CD4-positive, alpha-beta T cell treated with Interleukin-17A for 4 hours (primary cell): ENCODE data around the gene IFI35.
A peak's percentile ranks its signal among the peaks of the same experiment; 100 is the strongest.
"Not testable (repeated sequence)": the region's sequence is repeated elsewhere in the genome, so short reads cannot be mapped to it uniquely, and the experiment has no call there.

Experiments
- DNase-seq: peaks from one replicate; pipeline ENCODE4 v3.0.0-alpha.2; 2020; ENCODE audit warnings: mixed read lengths

The IFI35 gene

GRCh38 chr17:42997984-42998938 lies 8.3 kb upstream of the IFI35 start, which contains the start of gene RPL27:
RPL27 (plus strand) TSS chr17:42998419; CDS start chr17:42998751, 332 bp downstream.
- peak; percentile 98 for DNase-seq

DNA sequence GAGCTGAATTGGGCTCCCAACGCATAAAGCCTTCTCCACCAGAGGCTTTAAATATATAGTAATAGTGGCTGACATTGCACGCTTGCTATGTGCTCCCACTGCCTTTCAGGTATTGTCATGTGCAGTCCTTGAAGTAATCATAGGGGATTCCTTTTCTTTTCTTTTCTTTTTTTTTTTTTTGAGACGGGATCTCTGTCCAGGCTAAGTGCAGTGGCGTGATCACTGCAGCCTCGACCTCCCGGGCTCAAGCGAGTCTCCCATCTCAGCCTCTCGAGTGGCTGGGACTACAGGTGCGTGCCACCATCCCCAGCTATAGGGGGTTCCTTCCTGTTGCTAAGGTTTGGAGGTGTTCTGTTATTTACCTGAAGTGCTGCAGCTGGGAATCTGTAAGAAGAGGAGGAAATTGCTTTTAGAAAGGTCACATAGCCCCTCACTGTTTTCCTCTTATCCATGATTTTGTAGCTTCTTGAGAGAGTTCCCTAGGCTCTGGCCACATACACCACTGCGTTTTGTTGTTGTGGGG lies 7.5 kb upstream of the IFI35 start:
- no peak for DNase-seq

DNA sequence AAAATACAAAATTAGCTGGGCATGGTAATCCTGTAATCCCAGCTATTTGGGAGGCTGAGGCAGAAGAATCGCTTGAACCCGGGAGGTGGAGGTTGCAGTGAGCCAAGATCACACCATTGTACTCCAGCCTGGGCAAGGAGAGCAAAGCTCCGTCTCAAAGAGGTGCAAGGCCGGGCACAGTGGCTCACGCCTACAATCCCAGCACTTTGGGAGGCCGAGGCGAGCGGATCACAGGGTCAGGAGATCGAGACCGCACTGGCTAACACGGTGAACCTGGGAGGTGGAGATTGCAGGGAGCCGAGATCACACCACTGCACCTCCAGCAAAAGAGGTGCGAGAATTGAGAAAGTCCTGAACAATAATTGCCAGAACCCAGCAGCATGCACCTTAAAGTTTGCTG lies 5.7 kb upstream of the IFI35 start:
- not testable (repeated sequence) for DNase-seq

- no peak for DNase-seq
These were observed 2.9 kb upstream of the IFI35 start for GRCh38 chr17:43003542-43004172.

- DNase-seq = no peak
These were observed 4.2 kb downstream of the IFI35 start for GRCh38 chr17:43010667-43011308.

DNA sequence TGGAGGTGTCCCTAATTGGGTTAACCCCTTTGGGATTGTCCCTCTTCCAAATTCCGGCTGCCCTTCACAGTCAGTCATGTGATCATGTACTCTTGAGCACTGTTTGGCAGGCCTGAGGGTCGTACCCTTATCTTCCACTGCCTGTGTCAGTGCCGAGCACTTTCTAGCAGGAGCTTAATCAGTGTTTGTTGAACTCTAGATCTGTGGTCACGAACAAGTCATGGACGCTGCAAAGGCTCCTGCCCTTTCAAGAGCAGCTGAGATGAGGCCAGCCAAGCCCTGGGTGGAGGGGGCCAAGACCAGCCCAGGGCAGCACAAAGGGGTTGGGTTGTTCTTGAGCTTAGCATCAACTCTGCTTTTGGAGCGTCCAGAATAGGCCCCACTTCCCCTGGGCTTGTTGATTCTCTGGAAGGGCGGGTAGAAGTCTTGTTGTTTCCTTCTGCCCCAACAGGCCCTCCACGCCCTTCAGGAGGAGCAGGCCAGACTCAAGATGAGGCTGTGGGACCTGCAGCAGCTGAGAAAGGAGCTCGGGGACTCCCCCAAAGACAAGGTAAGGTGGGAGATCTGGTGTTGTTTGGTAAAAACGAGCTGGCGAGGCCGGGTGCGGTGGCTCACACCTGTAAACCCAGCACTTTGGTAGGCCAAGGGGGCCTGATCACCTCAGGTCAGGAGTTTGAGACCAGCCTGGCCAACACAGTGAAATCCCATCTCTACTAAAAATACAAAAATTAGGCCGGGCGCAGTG lies 5.3 kb downstream of the IFI35 start:
- no peak for DNase-seq

GRCh38 chr17:43013296-43013695 lies 6.7 kb downstream of the IFI35 start:
- no peak for DNase-seq

- DNase-seq = no peak
These were observed 7.5 kb downstream of the IFI35 start for GRCh38 chr17:43014020-43014648.

- no peak for DNase-seq
These were observed 8.3 kb downstream of the IFI35 start for GRCh38 chr17:43014649-43015542.

GRCh38 chr17:43015579-43015978 lies 9.0 kb downstream of the IFI35 start:
- DNase-seq = no peak

DNA sequence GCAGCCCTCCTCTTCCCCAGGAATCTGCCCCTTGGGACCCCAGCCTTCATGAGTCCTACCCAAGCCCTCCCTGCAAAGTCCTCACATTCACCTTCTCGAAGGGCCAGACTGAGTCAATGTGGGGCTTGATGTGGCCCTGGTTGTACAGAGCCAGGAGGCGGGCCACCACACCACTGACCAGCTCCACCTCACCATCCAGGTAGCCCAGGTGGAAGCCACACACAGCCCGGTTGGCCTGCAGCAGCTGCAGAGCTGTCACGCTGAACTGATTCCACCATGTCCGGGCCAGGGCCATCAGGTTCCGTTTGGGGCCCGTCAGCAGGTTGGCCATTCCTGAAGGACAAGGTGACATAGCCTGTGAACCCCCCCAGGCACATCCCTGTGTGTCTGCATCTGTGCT lies 9.6 kb downstream of the IFI35 start:
- DNase-seq = no peak

DNA sequence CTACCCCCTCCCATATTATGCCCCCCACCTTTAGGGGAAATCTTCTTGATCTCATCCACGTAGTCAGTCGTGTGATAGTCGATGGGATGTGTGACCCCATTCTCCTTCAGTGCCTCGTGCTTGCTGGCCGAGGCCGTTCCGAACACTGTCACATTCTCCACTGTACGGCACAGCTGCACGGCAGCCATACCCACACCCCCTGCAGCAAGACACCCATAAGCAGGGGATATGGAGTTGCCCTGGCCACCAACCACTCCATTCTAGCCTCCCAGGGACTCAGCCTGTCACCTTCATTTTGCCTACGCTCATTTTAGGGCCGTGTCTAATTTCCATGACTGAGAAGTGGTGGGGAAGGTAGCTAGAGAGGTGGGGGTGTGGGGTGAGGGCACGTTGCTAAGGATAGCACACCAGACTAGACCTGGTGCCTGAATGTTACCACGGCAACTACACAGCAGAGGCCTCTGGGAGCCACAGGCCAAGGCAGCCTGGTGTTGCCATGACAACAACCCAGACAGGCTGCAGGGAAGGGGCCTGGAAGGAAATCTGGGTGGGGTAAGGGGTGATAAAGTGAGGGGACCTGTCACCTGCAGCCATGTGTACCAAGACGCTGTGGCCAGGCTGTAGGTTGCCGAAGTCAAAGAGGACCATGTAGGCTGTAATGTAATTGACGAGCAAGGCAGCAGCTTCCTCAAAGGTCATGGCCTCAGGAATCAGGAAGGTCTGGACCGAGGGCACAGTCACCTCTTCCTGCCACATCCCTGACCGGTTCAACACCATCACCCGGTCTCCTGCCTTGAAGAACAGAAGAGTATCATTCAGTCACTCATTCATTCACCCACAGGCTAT lies 11.6 kb downstream of the IFI35 start:
- no peak for DNase-seq

GRCh38 chr17:43018932-43019331 lies 12.3 kb downstream of the IFI35 start:
- DNase-seq = no peak

- DNase-seq = no peak
These were observed 12.8 kb downstream of the IFI35 start for GRCh38 chr17:43019418-43019817.

GRCh38 chr17:43020030-43020621 lies 13.5 kb downstream of the IFI35 start:
- no peak for DNase-seq

DNA sequence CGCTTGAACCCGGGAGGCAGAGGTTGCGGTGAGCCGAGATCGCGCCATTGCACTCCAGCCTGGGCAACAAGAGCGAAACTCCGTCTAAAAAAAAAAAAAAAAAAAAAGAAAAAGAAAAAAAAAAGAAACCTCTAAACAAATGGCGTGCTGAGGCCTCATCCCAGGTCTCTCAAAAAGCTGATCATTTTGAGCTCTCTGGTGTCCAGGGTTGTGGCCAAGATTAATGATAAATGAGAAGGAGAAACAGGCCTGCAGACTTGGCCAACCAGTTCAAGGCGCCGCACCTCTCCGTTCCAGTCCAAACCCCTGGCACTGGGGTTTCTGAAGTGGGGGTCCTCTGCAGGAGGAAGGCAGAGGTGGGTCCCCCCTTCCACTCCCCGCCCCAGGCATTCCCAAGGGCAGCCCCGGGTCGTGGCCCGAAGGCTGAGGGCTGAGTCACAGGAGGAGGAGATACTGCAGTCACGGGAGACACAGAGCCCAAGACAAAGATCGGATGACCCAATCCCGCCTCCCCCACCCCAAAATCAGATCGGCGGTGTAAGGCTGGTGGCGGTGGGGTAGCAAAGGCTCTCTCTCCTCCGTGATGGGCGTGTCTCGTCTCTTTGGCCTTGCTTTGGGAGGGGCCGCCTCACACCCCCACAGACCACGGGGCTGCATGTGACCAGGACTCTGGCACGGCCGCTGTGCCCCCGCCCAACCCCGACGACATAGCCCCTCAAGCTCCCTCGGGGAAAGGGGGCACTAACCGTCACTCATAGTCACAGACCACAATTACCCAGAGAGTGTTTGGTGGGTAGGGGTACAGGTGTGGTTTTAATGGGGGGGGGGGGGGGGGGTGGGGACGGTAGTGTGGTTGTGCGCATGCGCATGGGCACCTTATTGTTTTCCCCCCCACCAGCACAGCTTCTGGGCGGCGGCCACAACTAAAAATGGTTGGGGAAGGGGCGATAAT lies 14.5 kb downstream of the IFI35 start:
- peak; percentile 69 for DNase-seq

DNA sequence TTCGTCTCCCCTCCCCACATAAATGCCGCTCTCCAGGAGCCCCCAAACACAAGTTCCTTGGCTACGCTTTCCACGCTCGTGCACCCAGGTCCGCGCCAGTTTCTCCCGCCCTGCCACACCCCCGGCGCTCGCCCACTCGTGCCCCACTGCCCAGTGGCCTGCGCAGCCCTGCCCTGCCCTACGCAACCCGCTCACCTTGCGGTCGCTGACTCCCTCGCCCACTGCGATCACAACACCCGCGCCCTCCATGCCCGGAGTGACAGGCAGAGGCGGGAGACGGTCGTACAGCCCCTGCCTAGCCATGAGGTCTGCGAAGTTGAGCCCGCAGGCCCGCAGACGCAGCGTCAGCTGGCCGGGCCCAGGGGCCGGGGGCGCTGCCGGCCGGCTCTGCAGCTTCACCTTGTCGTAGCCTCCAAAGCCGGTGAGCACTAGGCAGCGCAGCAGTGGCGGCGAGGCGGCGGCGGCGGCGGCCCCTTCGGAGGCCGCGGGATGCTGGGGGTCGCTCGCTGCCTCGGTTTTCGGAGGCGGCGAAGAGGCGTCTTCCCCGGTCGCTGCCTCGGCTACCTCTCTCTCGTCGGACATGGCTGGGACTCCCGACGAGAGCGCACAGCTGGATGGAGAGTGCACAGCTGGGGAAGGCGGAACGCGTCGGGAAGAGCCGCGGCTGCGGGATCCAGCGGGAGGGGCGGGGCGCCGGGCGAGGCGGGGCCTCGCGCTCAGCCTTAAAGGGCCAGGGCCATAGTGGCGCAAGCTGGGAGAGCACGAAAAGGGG lies 15.3 kb downstream of the IFI35 start, which contains the start of gene VAT1:
Gene VAT1 (minus strand): TSS at position 645 of the 772 bp plus-strand sequence. CDS start 63 bp downstream, at position 582.
- peak; percentile 84 for DNase-seq
